H1 (cell line): Measurements from ENCODE around the gene RRBP1. TPM values are rescaled to one million over a fixed set of nuclear protein-coding genes. Genes with fewer than 3 reads are reported as not detected.

ENCODE experiments used
- CHD7 ChIP-seq: fragments of 300-600 bp; sonication (generic); IDR thresholded peaks from 2 replicates; pipeline ENCODE4 v1.7.1; 2012; ENCODE audit warnings: low read length, moderate library complexity, mild to moderate bottlenecking, inconsistent platforms; ENCODE audit not compliant: insufficient replicate concordance
- RXRA ChIP-seq: IDR thresholded peaks from 2 replicates; pipeline ENCODE4 v1.6.1; 2011; ENCODE audit warnings: low read depth, mild to moderate bottlenecking, low read length, moderate library complexity; ENCODE audit not compliant: insufficient read depth
- SP2 ChIP-seq: IDR thresholded peaks from 2 replicates; pipeline ENCODE4 v1.6.1; 2012; ENCODE audit warnings: mild to moderate bottlenecking, low read length, inconsistent platforms
- SRF ChIP-seq: IDR thresholded peaks from 2 replicates; pipeline ENCODE4 v1.6.1; 2011; ENCODE audit warnings: mild to moderate bottlenecking, low read depth, low read length, moderate library complexity
- polyA plus RNA-seq, 7 experiments: library from polyadenylated mRNA; depleted of rRNA in 3 of 7; stranded (reverse) in 5 of 7; unstranded in 2 of 7; fragments of >200 nt in 5 of 7; fragments of 200-250 nt in 2 of 7; gene quantifications; 1 replicate in 5 of 7; 2 replicates in 1 of 7; 4 replicates in 1 of 7; pipeline versions ENCODE4 v1.2.1 to v1.2.3, GENCODE V29; 2011 to 2013; ENCODE audit warnings: missing spikeins in 2 of 7, mixed read lengths in 2 of 7
- total RNA-seq: library from RNA; stranded (reverse); fragmentation: NEBNext Ultra II Directional; extraction: Animal tissue kit (Norgen Biotek cat#: 25700); gene quantifications from 2 replicates; pipeline ENCODE4 v1.2.1, GENCODE V29; 2021

RRBP1 gene
- total and polyA plus RNA-seq, 2 of the 8 experiments (the other 6 are each of a cell fraction or from before 2014, with no cell fraction given): 15.9 to 157 TPM

- TF ChIP-seq CHD7: no peak
- TF ChIP-seq RXRA: no peak
- TF ChIP-seq SRF: no peak
- TF ChIP-seq SP2: no peak
Measured at GRCh38 chr20:17698384-17698783, 16.3 kb upstream of the RRBP1 start (continued).
